DMS 273 treated with DMSO at 0.1 percent for 48 hours (cell line): ENCODE data around the gene LDB2.
"Not testable (repeated sequence)": the region's sequence is repeated elsewhere in the genome, so short reads cannot be mapped to it uniquely, and the experiment has no call there.

Source experiments
- DNase-seq: peaks from one replicate; lab custom pipeline; 2025; lab: John Stamatoyannopoulos, UW

The LDB2 gene

DNA sequence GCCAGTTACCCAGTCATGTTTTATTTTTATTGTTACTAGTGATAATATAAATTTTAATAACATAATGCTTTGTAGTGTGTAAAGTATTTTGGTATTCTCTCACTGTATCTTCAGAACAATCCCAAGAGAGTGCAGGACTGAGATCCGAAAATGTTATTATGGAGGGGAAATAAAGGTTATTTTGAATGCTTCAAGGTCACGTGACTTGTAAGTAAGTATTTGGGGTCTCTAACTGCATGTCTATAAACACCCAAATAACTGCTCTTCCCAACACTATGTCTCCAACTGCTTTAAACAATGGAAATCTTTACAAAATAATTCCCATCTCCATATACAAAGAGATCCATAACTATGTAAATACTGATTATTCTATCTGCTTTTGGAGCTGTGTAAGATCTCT, 302.2 kb downstream of the LDB2 start:
- no peak for DNase-seq

DNA sequence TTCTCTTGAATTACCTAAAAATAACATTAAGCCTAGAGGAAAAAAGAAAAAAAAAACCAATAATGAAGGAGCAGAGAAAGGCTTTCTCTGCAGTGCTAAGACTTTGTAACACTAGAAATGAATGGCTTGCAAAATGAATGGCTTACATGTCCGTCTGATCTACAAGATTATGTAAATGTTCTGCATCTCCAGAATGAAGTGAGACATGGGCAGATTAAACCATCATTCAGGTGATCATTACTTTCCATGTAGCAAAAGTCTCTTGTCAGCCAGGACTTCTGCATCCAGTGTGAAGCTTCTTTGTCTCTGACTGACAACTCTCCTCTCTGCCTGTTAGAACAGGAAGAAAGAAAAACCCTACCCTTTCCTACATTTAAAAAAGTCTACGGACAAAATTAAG, 304.3 kb downstream of the LDB2 start:
- no peak for DNase-seq

DNA sequence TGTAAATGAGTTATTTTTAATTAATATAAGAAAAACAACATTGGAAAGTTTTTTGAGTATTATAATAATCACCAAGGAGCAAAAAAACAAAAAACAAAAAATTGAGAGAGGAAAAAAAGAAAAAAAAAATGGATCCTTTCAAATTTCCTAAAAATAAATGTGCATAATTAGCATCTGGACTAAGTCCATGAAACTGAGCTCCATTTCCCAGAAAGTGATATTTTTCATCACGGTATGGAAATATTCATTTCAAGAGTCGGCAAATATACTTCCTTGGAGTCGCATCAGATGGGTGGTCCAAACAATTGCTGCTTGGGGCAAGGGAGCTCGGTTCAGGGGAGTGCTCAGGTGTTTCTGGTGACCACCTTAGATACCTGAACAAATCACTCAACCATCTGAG, 305.1 kb downstream of the LDB2 start:
- DNase-seq, result no peak

DNA sequence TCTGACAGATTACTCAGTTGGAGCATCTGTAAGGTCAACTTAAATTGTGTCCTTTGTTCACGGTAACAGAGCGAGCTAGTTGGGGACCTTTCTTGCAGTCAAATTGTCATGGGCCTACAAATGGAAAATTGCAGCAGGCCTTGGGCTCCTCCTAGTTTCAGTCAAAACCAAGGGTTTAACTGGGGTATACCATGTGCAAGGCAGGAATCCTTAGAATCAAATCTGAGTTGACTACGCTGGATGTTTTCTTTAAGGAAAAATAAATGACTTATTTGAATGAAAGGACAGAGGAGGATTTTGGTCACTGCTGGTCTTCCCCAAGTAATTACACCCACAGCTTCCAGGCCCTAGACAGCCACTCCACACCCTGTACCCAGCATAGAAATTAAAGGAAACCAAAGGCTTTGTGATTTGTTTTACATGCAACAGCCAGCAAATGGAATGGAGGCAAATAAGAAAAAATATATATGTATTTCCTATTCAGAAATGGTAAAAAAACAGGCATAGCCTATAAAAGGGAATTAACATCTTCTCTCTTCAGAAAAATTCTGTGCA, 307.1 kb downstream of the LDB2 start:
- DNase-seq, result no peak

DNA sequence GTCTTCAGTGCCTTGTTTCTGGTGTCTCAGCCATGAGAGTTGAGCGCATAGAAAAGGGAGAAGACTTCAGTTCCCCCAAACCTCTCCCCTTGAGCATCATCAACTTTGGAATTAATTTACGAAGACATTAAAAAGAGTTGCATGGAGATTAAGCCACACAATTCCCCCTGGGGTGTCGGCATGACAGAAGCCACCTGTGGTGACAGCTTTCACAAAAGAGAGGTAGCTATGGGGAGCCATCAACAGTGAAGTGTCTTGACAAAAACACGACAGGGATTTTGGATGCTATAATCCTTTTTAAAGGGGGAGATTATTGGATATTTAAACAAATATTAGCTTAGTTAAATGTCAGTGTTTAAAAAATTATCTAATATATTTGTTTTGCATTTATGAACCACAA, 307.6 kb downstream of the LDB2 start:
- DNase-seq, result no peak

DNA sequence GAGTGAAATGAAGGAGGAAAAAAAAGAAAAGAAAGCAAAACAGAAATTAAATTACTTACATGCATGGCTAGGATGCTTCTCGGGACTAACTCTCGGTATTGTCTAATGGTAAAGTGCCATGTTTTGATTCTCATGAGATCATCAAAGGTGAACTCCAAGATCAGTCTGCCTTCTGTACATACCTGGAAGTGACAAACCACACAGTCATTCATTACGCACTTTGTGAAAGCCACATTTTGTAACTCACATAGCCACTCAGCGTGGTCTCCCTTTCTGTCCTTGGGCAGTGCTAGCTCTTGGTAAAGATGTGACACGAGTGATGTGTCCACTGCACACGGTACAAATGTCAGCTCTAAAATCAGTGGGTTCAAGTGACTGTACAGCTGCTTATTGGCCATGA, 309.8 kb downstream of the LDB2 start:
- DNase-seq, result no peak

DNA sequence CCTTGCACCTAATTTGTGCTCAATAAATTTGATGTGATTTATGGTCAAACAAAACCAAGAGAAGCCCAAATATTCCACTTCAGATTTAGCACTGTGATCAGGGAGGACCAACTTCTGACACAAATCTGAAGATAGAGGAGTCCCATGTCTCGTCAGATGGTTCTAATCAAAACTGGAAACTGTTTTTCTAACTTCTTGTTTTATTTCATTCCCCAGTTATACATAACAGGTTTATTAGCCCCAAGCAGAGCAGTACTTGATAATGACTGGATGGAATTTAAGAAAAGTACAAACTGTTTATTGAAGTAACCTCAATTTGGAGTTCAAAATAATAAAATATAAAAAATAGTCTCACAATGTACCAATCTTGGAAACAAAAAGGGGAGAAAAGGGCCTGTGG, 310.3 kb downstream of the LDB2 start:
- no peak for DNase-seq

DNA sequence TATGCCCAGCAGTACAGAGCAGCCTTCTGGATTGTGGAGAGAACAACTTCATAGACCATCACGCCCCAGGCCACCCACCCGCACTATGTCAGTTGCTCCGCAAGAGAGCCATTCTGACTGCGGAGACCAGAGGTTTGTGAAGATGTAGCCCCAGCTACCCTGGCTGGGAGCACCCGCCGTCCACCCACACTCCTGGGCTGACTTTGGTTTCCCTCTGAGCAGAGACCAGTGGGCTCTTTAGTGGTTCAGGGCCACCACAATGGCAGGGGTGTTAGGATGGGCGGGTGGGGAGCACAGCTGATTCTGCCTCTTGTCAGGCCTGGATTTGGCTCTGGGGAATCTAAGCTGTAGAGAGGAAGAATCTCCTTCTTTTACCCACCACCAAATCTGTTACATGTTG, 313.4 kb downstream of the LDB2 start:
- no peak for DNase-seq

DNA sequence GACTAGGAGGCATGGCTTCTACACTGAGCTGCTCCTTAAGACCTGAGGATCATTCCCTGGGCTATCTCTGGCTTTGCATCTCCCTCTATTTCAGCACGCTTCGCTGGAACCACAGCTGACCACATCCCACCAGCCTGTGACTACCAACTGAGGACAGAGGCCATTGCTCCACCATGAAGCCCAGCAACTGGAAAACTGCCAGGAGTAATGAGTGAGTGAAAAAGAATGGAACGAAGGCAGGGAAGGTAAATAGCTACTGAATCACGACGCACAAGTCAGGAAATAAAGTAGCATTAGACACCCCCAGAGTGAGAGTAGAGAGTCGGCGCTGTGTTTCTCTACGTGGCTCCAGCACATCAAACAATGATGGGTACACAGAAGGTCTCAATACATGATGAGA, 314.7 kb downstream of the LDB2 start:
- DNase-seq, result no peak

DNA sequence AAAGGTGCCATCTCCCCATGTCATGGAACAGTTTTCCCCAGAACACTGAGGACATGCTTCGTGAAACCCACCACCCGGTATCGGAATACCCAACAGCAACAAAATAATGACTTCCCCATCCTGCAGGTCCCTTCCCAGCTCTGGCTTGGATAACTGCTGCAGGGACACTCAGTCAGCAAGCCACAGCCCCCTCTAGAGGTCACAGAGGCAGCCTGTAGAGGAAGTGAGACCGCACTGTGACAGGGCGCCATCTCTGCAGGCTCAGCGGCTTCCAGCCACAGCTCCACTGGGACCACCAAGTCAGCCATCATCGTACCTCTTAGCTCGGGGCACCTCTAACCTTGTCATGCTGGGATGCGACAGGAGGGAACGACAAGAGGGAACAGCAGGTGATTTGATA, 315.9 kb downstream of the LDB2 start:
- no peak for DNase-seq

DNA sequence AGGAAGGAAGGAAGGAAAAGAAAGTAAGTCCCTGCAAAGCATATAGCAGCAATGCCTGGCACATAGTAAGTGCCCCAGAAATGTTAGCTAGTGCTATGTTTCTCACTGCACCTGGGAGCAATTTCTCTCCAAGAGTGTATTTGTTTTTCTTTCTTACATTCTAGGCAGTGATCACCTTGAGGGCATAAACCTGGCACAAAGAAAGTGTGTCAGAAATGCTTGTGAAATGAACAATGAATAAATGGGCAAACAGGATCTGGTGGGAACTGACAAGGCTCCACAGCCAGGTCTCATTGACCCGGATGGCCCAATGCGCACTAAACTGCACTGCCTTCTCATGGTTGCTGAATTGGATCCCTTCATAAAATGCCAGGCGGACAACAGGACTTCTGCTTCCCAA, 316.4 kb downstream of the LDB2 start:
- DNase-seq, result no peak

DNA sequence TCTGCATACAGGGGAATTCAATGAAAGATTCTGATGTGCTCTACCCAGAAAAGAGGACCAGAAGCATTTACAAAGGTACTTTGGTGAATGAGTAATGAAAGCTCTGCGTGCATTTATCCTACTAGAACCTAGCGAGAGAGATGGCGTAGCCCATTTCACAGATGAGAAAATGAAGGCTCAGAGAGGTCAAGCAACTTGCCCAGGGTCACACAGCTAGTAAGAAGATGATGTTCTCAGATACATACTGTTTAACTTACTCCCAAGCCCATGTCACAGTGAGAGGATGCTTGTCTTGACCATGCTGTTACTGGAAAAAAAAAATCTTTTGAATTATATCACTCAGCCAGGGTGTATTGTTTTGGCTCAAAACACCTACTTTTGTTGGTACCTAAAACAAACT, 317.3 kb downstream of the LDB2 start:
- DNase-seq, result no peak

DNA sequence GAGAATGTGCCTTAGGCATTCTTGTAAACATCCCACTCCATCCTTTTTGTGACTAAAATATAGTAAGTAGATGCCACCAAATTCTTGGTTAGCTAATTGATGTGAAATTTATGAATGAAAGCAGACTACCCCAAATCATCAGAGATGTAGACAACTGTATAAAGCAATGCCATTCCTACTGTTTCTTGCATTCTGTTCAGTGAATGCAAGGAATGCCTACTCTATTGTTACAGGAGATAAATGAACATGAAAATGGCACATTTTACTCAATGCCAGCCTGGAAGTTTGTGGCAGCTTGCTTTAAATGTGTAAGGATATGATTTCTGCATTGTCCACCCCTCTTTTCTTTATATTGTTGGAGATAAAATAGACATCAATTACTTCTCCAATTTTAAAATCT, 317.9 kb downstream of the LDB2 start:
- DNase-seq, result no peak

DNA sequence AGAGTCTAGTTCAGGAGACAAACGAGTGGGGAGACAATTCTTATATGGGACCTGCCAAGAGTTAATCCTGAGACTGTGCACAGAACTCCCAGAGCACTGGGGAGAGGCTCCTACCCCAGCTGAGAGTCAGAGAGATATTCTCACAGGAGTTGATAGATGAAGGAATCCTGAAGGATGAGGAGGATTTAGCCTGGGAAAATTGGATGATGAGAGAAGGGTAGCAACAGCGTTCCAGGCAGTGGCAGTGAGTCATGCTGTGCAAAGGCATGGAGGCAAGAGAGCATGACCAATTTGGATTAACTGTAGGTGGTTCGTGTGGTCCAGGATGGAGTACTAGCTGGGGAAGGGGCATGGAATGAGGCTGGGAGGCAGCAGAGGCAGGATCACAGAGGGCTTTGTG, 318.6 kb downstream of the LDB2 start:
- no peak for DNase-seq

DNA sequence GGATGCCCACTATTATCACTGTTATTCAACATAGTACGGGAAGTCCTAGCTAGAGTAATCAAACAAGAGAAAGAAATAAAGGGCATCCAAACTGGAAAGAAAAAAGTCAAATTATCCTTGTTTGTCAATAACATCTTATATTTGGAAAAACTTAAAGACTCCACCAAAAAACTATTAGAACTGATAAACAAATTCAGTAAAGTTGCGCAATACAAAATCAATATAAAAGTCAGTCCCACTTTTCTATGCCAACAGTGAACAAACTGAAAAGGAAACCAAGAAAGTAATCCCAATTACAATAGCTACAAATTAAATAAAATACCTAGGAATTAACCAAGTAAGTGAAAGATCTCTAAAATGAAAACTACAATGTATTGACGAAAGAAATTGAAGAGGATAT, 321.3 kb downstream of the LDB2 start:
- no peak for DNase-seq

DNA sequence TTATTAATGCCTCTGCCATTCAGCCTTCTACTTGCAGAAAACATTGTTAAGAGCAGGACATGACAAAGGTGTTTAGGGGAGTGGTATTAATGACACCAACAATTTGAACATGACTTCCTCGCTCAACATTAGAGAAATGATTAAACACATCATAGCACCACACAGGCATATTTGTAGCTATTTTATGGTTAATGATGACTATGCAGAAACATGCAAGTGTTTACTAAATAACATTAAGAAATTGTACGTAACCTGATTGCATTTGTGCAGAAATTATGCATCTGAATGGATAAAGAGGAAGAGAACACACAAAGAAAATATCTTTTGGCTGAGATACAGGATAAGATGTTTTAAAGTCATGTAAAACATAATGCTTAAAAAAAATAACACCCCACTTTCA, 323.5 kb downstream of the LDB2 start:
- no peak for DNase-seq

DNA sequence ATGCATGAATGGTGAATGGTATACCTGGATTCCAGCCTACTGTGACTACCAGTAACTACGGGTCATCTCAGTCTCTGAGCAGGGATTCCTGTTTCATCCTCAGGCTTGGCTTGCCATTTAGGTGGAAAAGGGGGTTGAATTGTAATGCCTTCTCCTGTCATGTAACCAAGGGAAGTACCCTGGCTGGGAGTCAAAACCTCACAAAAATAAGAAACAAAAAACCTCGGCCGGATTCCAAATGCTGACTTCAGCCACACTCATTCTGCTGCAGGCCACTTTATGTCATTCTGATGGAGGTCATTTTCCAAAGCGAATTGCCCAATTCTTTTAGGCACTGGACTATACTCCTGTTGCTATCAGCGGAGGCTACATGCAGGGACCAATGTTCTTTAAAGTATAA, 324.7 kb downstream of the LDB2 start:
- no peak for DNase-seq

DNA sequence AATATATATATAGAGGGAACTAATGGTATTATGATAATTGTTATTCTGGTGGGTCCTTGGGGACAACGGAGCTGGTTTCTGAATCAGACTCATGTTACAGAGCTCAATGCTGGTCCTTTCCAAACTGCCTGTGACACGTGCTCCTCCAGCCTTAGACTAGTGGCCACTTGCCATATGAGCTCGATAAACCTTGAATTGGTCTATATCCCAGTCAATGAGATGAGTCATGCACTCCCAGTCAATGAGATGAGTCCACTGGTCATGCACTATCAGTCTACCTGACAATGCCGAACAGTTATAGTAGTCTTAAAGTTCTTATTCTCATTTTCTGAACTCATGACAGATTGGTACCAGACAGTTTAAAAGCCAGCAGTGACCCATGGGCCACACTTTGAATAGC, 325.2 kb downstream of the LDB2 start:
- no peak for DNase-seq

DNA sequence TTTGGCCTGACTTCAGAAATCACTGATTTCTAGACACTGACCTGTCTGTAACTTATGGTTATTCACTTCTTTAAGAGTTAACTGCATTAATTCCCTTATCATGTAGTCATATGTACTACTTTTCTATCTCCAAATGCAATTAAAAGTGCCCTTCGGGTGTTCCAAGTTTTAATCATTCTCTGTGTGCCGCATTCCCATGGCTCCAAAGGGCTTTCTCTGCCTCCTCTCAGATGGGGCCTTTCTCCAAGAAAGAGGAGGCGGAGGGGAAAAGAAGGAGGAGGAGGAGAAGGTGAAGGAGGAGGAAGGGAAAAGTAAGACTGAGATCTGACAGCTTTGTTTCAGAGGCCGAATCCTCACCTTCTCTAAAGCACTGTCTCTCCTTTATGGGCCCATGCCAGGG, 325.8 kb downstream of the LDB2 start:
- no peak for DNase-seq

DNA sequence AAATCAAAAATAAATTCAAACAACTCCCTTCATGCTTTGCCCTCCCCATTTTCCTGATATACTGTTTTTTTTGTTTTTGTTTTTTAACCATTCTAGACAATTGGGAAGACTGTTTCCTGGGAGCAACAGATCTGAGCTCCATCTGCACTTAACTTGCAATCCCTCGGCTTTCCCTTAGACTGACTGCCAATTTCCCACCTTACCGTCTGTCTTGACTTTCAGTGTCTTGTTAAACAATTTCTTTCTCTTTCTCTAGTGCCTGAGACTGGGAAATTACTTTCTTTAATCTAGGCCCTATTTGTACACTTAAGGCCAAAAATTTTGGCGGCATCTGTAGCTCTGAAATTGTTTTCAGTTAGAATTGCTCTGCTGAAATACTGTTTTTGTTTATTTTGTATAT, 326.3 kb downstream of the LDB2 start:
- no peak for DNase-seq

DNA sequence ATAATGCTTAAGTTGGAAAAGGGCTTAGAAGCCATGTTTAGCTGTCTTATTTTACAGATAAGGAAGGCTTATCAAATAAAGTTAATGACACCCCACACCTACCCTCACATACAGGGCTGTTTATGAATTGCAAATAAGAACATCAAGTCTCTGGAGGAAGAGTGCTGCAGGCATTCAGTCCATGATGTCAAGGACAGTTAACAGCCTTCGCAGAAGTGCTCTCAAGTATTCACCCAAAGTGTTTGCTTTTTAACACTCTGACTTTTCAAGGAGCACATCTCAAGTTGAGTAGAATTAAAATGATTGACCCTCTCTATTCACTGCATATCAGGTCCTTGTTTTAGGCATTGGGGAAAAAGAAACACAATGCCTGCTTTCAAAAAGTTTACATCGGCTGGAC, 328.7 kb downstream of the LDB2 start:
- DNase-seq, result no peak

DNA sequence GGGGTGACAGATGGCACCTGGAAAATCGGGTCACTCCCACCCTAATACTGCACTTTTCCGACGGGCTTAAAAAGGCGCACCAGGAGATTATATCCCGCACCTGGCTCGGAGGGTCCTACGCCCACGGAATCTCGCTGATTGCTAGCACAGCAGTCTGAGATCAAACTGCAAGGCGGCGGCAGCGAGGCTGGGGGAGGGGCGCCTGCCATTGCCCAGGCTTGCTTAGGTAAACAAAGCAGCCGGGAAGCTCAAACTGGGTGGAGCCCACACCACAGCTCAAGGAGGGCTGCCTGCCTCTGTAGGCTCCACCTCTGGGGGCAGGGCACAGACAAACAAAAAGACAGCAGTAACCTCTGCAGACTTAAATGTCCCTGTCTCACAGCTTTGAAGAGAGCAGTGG, 341.1 kb downstream of the LDB2 start:
- not testable (repeated sequence) for DNase-seq

DNA sequence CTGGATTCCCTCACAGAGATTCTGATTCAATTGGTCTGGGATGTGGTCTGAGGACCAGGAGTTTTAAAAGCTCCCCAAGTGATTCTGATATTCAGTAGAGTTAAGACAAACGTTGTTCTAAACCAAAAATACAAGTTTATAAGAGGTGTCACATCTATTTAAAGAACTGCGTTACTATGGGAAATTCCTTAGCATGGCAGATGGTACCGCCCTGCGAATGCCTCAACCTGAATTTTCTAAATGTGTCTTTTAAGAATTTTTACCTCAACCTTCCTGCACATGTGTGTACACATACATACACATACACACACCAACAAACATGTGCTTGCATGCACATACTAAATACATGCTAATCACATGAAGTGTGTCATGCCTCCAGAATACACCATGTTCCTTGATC, 343.3 kb downstream of the LDB2 start:
- no peak for DNase-seq

DNA sequence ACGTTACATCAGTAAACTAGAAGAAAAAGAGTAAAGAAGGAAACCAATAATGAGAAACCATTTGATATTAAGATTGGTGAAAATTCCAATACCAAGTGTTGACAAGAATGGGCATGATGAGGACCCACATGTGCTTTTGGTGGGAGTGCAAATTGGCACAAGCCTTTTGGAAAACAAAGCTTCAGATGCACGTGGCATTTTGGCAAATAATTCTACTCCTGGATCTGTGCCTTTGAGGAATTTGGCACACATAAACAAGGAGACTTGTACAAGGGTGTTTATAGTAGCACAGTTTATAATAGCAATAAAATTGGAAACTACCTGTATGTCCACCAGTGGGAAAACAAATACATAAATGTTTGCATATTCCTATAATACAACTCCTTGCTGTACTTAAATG, 347.9 kb downstream of the LDB2 start:
- no peak for DNase-seq

DNA sequence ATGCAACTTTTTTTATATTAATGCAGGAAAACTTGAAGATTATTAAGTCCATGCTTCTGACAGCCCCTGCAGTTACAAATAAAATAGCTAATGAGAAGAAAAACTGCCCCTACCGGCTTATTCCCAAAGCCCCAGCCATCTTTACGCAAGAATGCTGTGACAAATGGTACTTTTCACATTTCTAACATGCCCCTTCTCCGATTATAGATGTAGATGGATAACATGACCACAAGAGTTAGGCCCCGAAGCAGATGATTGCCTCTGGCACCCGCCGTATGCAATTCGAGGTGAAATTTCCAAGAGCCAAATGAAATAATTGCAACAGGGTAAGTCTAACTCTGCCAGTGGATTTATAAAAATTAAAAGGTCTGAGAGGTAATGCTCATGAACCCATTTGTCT, 352.8 kb downstream of the LDB2 start:
- DNase-seq, result no peak
